HepG2 (cell line): ENCODE results near the gene RPL36AL. TPM values are rescaled to one million over a fixed set of nuclear protein-coding genes. Genes with fewer than 3 reads are reported as not detected.

Experiments used
- ATAC-seq: fragments of 200-7000 bp; cut with Tn5 transposase; 3 replicates; pipeline ENCODE4 v1.9.1; 2020; ENCODE audit warnings: mild to moderate bottlenecking, moderate library complexity
- BruUV-seq: library from RNA; stranded (reverse); fragments of 400-500 nt; replicated peaks from 2 replicates; lab custom pipeline; 2021; lab: Mats Ljungman, UMichigan
- CTCF ChIA-PET: fragments of 300-600 bp; formaldehyde crosslinking; extraction: SDS; loops from one replicate; lab custom pipeline; 2021; ENCODE audit warnings: low total read pairs, inconsistent platforms, low intra/inter-chr PET ratio; lab: Yijun Ruan, JAX
- POLR2A ChIA-PET: fragments of 350-600 bp; sonication (Branson Sonifier 250); formaldehyde crosslinking; loops from one replicate; lab custom pipeline; 2020; ENCODE audit warnings: antibody characterized with exemption, inconsistent platforms; lab: Yijun Ruan, JAX
- DNase-seq: peaks from one replicate; pipeline ENCODE4 v3.0.0-alpha.2; 2015; ENCODE audit warnings: low spot score
- FAIRE-seq: peaks from 3 replicates; lab custom pipeline; 2011; peaks lifted over from hg19 to GRCh38; lab: Jason Lieb, UNC
- H2AFZ ChIP-seq: one replicate; pipeline ENCODE4 v1.6.1; 2011; ENCODE audit warnings: low read length, inconsistent platforms
- H3K27ac ChIP-seq: fragments of 300-600 bp; 3 replicates; pipeline ENCODE4 v1.8.0; 2011; ENCODE audit warnings: mixed run types, mild to moderate bottlenecking, mixed read lengths, low read length, inconsistent platforms; ENCODE audit not compliant: insufficient read depth; ENCODE audit errors: extremely low read length
- H3K27me3 ChIP-seq, 2 experiments: fragments of 200-600 bp in 1 of 2; 2 replicates in 1 of 2; 3 replicates in 1 of 2; pipeline versions ENCODE4 v1.6.0 to v1.8.0; 2011; ENCODE audit warnings: low read length in 2 of 2, mild to moderate bottlenecking in 2 of 2, moderate library complexity in 2 of 2, inconsistent platforms in 1 of 2; ENCODE audit not compliant: insufficient read depth in 2 of 2, control insufficient read depth in 1 of 2
- H3K36me3 ChIP-seq, 2 experiments: fragments of 200-600 bp in 1 of 2; replicated peaks in 1 of 2; 2 replicates in 1 of 2; 3 replicates in 1 of 2; pipeline versions ENCODE4 v1.5.1 to v1.8.0; 2011; ENCODE audit warnings: low read length in 2 of 2, inconsistent platforms in 1 of 2; ENCODE audit not compliant: insufficient read depth in 2 of 2, control insufficient read depth in 1 of 2
- H3K4me1 ChIP-seq: 2 replicates; pipeline ENCODE4 v1.5.1; 2012; ENCODE audit warnings: low read length, inconsistent platforms; ENCODE audit not compliant: insufficient read depth
- H3K4me2 ChIP-seq: 2 replicates; pipeline ENCODE4 v1.6.0; 2011; ENCODE audit warnings: low read depth, low read length, inconsistent platforms
- H3K4me3 ChIP-seq, 3 experiments: fragments of 200-600 bp in 1 of 3; sonication (generic), shearing (Covaris generic) in 1 of 3; replicated peaks in 1 of 3; 2 replicates each; pipeline ENCODE4 v1.5.1; 2011 to 2016; ENCODE audit warnings: low read length in 3 of 3, inconsistent platforms in 2 of 3, low read depth in 2 of 3, mild to moderate bottlenecking in 2 of 3, control low read depth in 1 of 3, mixed read lengths in 1 of 3; ENCODE audit not compliant: insufficient read depth in 1 of 3
- H3K79me2 ChIP-seq: one replicate; pipeline ENCODE4 v1.6.1; 2011; ENCODE audit warnings: low read length, inconsistent platforms; ENCODE audit not compliant: insufficient read depth
- H3K9ac ChIP-seq: 2 replicates; pipeline ENCODE4 v1.6.0; 2011; ENCODE audit warnings: mild to moderate bottlenecking, low read depth, low read length, inconsistent platforms; ENCODE audit not compliant: insufficient read depth
- H3K9me3 ChIP-seq: 2 replicates; pipeline ENCODE4 v1.5.1; 2012; ENCODE audit warnings: mild to moderate bottlenecking, low read length
- H4K20me1 ChIP-seq: 2 replicates; pipeline ENCODE4 v1.6.0; 2011; ENCODE audit warnings: inconsistent platforms, mild to moderate bottlenecking, low read length, moderate library complexity; ENCODE audit not compliant: insufficient read depth
- ARNTL ChIP-seq: sonication (generic); formaldehyde crosslinking; IDR thresholded peaks from 2 replicates; pipeline ENCODE4 v1.4.0; 2020; ENCODE audit warnings: mild to moderate bottlenecking, missing genetic modification reagents
- CEBPG ChIP-seq: IDR thresholded peaks from 2 replicates; pipeline ENCODE4 v1.6.1; 2016
- MTF1 ChIP-seq: sonication (generic); formaldehyde crosslinking; IDR thresholded peaks from 2 replicates; pipeline ENCODE4 v1.5.0; 2020; ENCODE audit warnings: missing genetic modification reagents
- MYNN ChIP-seq: sonication (generic); formaldehyde crosslinking; IDR thresholded peaks from 2 replicates; pipeline ENCODE4 v1.4.0; 2020; ENCODE audit warnings: mild to moderate bottlenecking, low read depth, missing genetic modification reagents
- PPARG ChIP-seq: conservative IDR thresholded peaks from 2 replicates; pipeline ENCODE4 v1.6.1; 2016; ENCODE audit warnings: missing biosample characterization, missing genetic modification reagents
- PRPF4 ChIP-seq: fragments of 200-400 bp; formaldehyde crosslinking; IDR thresholded peaks from 2 replicates; pipeline ENCODE4 v1.6.1; 2016; ENCODE audit warnings: low read length, low read depth; ENCODE audit not compliant: poor library complexity, severe bottlenecking
- SALL2 ChIP-seq: sonication (generic); formaldehyde crosslinking; IDR thresholded peaks from 2 replicates; pipeline ENCODE4 v1.8.1; 2023; ENCODE audit warnings: mild to moderate bottlenecking, missing genetic modification reagents, inconsistent platforms
- SOX13 ChIP-seq, 3 experiments: fragments of 450-650 bp in 1 of 3; sonication (generic) in 1 of 3; formaldehyde crosslinking in 1 of 3; IDR thresholded peaks in 2 of 3; conservative IDR thresholded peaks in 1 of 3; 2 replicates each; pipeline versions ENCODE4 v1.5.0 to v1.6.1; 2016 to 2020; ENCODE audit warnings: antibody characterized with exemption in 1 of 3, mild to moderate bottlenecking in 1 of 3, missing compliant biosample characterization in 1 of 3, missing genetic modification reagents in 1 of 3, moderate library complexity in 1 of 3
- SRSF1 ChIP-seq: fragments of 200-400 bp; formaldehyde crosslinking; optimal IDR thresholded peaks from 2 replicates; pipeline ENCODE3; 2017; ENCODE audit warnings: mild to moderate bottlenecking, low read depth, low read length, moderate library complexity
- ZBTB21 ChIP-seq: sonication (generic); formaldehyde crosslinking; IDR thresholded peaks from 2 replicates; pipeline ENCODE4 v1.4.0; 2020; ENCODE audit warnings: missing genetic modification reagents
- ZBTB3 ChIP-seq: sonication (generic); formaldehyde crosslinking; IDR thresholded peaks from 2 replicates; pipeline ENCODE4 v1.4.0; 2020; ENCODE audit warnings: low read depth, mild to moderate bottlenecking, moderate library complexity, missing genetic modification reagents, borderline replicate concordance
- ZBTB42 ChIP-seq: sonication (generic); formaldehyde crosslinking; IDR thresholded peaks from 2 replicates; pipeline ENCODE4 v1.5.0; 2020; ENCODE audit warnings: mild to moderate bottlenecking, missing genetic modification reagents
- ZFP36 ChIP-seq: fragments of 150-350 bp; IDR thresholded peaks from 2 replicates; pipeline ENCODE4 v1.6.1; 2018; ENCODE audit warnings: borderline replicate concordance, low read length, low read depth; ENCODE audit not compliant: partially characterized antibody
- ZNF260 ChIP-seq: sonication (generic); formaldehyde crosslinking; IDR thresholded peaks from 2 replicates; pipeline ENCODE4 v1.4.0; 2020; ENCODE audit warnings: missing genetic modification reagents, low read depth, mild to moderate bottlenecking, borderline replicate concordance
- ZNF362 ChIP-seq: sonication (generic); formaldehyde crosslinking; IDR thresholded peaks from 2 replicates; pipeline ENCODE4 v1.4.0; 2020; ENCODE audit warnings: missing genetic modification reagents, mild to moderate bottlenecking, borderline replicate concordance
- ZNF441 ChIP-seq: sonication (generic); formaldehyde crosslinking; IDR thresholded peaks from 2 replicates; pipeline ENCODE4 v1.7.0; 2021; ENCODE audit warnings: missing genetic modification reagents, borderline replicate concordance
- ZNF577 ChIP-seq: sonication (generic); formaldehyde crosslinking; IDR thresholded peaks from 2 replicates; pipeline ENCODE4 v1.4.0; 2020; ENCODE audit warnings: mild to moderate bottlenecking, low read depth, missing genetic modification reagents, borderline replicate concordance
- WGBS: methylation state at CpG from one replicate; pipeline ENCODE4 v1.1.6; 2017; ENCODE audit warnings: low lambda C conversion rate; 5-methylcytosine and 5-hydroxymethylcytosine counted together
- in situ Hi-C: cut with HindIII; loops from 2 replicates; pipeline ENCODE4 v1.10.0; 2017; ENCODE audit warnings: low pct_unique_long_range_greater_than_20kb; ENCODE audit not compliant: extremely low pct_ligation_motif_present
- intact Hi-C: fragments of 100-400 bp; cut with micrococcal nuclease; formaldehyde crosslinking; loops from one replicate; pipeline ENCODE4 v1.10.0; 2022; ENCODE audit not compliant: unreplicated experiment
- polyA plus RNA-seq, 8 experiments: library from polyadenylated mRNA; depleted of rRNA in 3 of 8; stranded (reverse) in 7 of 8; unstranded in 1 of 8; fragments of >200 nt; fragmentation: Illumina TruSeq in 4 of 8; extraction: Trizol in 4 of 8; gene quantifications; 2 replicates each; pipeline versions ENCODE4 v1.2.1 to v1.2.3, GENCODE V29; 2011 to 2016; ENCODE audit warnings: low read depth in 4 of 8, missing spikeins in 1 of 8, mixed read lengths in 1 of 8; ENCODE audit not compliant: insufficient read depth in 1 of 8
- total RNA-seq, 5 experiments: library from RNA; depleted of rRNA; stranded (reverse); fragments of >200 nt; fragmentation: Illumina TruSeq; extraction: Trizol; gene quantifications; 2 replicates each; pipeline ENCODE4 v1.2.3, GENCODE V29; 2016; ENCODE audit warnings: low read depth in 1 of 5
- TF ChIP-seq, protein P1 (sequence below): sonication (generic); formaldehyde crosslinking; IDR thresholded peaks from 2 replicates; pipeline ENCODE4 v1.5.0; 2020; ENCODE audit warnings: mild to moderate bottlenecking, missing genetic modification reagents

The RPL36AL gene
- total and polyA plus RNA-seq, 2 of the 13 experiments (the other 11 are each of a cell fraction or from before 2014, with no cell fraction given), result 90.0 to 294 TPM

DNA sequence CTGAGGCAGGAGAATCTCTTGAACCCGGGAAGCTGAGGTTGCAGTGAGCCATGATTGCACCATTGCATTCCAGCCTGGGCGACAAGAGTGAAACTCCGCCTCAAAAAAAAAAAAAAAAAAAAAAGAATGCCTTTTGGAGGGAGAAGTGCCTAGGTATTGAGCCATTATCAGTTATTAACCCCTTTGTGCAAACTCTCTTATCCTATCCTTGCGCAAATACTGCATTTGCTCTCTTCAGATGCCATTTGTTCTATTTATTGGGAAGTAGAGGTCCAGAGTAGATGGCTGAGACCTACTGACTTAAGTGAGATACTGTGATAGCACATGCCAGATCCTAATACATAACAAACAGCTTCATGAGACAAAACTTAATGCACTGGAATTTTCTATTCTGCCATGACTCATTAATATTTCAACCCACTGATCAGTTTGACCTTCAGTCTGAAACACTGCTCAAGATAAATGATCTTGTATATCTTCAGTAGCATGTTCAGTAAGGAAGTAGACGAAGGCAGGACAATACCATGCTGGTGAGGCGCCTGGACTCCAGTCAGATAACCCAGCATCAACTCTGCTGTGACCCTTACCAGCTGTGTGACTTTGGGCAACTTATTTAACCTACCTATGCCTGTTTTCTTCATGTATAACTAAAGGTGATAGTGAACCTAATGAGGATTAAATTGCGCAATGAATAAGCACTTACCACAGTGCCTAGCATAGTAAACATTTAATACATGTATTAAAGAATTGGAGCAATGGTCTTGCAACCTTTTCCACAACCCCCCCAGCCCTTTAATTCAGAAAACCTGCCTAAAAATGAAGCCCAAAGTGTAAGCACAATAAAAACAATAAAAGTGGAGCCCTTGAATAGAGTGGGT is 20.4 kb upstream of the RPL36AL start:
- no peak for DNase-seq
- H3K4me2 ChIP-seq, result peak overlapping the region; percentile 77
- no peak overlapping the region for H2AFZ ChIP-seq
- CTCF ChIA-PET, result no interaction called here
- no peak overlapping the region; a peak in 1 of 6 replicates for H3K4me3 ChIP-seq
- BruUV-seq, result no TSS peak
- ATAC-seq, result peak; percentile 9
- H3K9ac ChIP-seq, result peak overlapping the region; percentile 37; the same call in 1 of the 2 replicates
- intact Hi-C loops (loop anchor here (5.0 kb wide), 1 partner anchor 52 kb away; the partner anchor contains the start of gene KLHDC1), in situ Hi-C loops (no loop called here)
- H3K4me1 ChIP-seq, result peaks cover 66% of the 10 kb centered on the region
- POLR2A ChIA-PET, result interaction anchor here (1.2 to 2.3 kb wide), 3 partner anchors 21 to 346 kb away, joined by 4 to 10 read pairs (median 4); partner anchors contain the start of genes KLHDC2 and RPL36AL
- WGBS, result 85% methylated on average over 7 of the region's 7 CpGs
- H3K9me3 ChIP-seq, result no peaks in the 10 kb centered on the region
- peaks cover 29% of the 10 kb centered on the region for H3K79me2 ChIP-seq
- peak overlapping the region; percentile 70 for H3K27ac ChIP-seq
- no peaks in the 10 kb centered on the region for H3K27me3 ChIP-seq
- peaks cover 4% of the 10 kb centered on the region; the same call in 1 of the 2 replicates for H4K20me1 ChIP-seq
- H3K36me3 ChIP-seq, result peaks cover 0 to 13% of the 10 kb centered on the region in 2 experiments; a peak in 2 of 5 replicates
- FAIRE-seq, result no peak
- no peak for TF ChIP-seq MTF1 (CRISPR knock-in tag)
- TF ChIP-seq ZNF362 (CRISPR knock-in tag), result peak; percentile 72
- TF ChIP-seq CEBPG (CRISPR knock-in tag), result peak; percentile 83
- TF ChIP-seq, protein P1, sequence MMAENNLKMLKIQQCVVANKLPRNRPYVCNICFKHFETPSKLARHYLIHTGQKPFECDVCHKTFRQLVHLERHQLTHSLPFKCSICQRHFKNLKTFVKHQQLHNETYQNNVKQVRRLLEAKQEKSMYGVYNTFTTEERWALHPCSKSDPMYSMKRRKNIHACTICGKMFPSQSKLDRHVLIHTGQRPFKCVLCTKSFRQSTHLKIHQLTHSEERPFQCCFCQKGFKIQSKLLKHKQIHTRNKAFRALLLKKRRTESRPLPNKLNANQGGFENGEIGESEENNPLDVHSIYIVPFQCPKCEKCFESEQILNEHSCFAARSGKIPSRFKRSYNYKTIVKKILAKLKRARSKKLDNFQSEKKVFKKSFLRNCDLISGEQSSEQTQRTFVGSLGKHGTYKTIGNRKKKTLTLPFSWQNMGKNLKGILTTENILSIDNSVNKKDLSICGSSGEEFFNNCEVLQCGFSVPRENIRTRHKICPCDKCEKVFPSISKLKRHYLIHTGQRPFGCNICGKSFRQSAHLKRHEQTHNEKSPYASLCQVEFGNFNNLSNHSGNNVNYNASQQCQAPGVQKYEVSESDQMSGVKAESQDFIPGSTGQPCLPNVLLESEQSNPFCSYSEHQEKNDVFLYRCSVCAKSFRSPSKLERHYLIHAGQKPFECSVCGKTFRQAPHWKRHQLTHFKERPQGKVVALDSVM (CRISPR knock-in tag), result peak; percentile 53; the same call in 1 of the 2 replicates
- no peak for TF ChIP-seq ZNF260 (CRISPR knock-in tag)
- TF ChIP-seq ZFP36, result no peak
- TF ChIP-seq SALL2 (CRISPR knock-in tag), result no peak
- no peak for TF ChIP-seq PRPF4
- TF ChIP-seq SOX13 (IDR thresholded peaks at IDR 0.05), result no peak
- TF ChIP-seq SOX13 (CRISPR knock-in tag; conservative IDR thresholded peaks at IDR 0.05 in 1 of 2, IDR thresholded peaks at IDR 0.05 in 1 of 2), result peak in 1 of 2 experiments; percentile 20; a peak in 1 of 4 replicates
- TF ChIP-seq SRSF1, result no peak
- 0 out of 2 replicates have a peak, but pooled peaks have one; percentile 29 for TF ChIP-seq ZNF441 (CRISPR knock-in tag)
- TF ChIP-seq MYNN (CRISPR knock-in tag), result no peak
- no peak for TF ChIP-seq ZBTB3 (CRISPR knock-in tag)
- TF ChIP-seq ZBTB21 (CRISPR knock-in tag), result no peak
- no peak for TF ChIP-seq PPARG (CRISPR knock-in tag)
- TF ChIP-seq ZNF577, result no peak
- TF ChIP-seq ZBTB42 (CRISPR knock-in tag), result no peak
- 0 out of 2 replicates have a peak, but pooled peaks have one; percentile 15 for TF ChIP-seq ARNTL
